ENCODE measurements around the gene LKAAEAR1.

DNA sequence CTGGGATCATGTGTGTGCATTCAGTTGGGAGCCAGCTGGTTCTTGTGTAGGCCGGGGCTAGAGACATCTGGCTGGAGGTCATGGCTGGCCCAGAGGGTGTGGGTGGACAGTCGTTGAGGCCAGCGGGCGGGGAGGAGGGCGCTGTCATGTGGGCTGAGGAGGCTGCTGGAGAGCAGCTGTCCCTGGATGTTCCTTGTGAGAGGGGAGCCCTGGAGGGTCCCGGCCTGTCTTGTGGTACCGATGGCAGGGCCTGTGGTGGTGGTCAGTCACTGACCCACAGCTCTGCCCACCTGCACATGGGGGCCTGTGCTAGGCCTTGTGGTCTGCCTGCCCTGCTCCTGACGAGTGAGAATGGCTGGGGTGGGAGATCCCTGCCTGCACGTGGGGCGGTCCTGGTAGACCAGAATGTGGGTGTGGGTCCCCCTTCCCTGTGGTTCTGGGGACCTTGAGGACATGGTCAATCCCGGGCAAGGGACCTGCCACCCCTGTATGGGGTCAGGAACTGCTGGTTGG is 50.2 kb downstream of the LKAAEAR1 start:
- TF ChIP-seq SIX5 (IDR thresholded peaks at IDR 0.05; ENCODE audit: borderline replicate concordance in 1 of 2, insufficient read depth in 1 of 2, low read depth in 1 of 2, low read length in 2 of 2) (no peak), CHD4 (IDR thresholded peaks at IDR 0.05; ENCODE audit: insufficient read depth, insufficient replicate concordance, low read depth, low read length, poor library complexity, severe bottlenecking) (no peak), POLR2A (conservative IDR thresholded peaks at IDR 0.05) (no peak), TOE1 (IDR thresholded peaks at IDR 0.05; ENCODE audit: borderline replicate concordance) (no peak), TOE1 (CRISPR knock-in tag; IDR thresholded peaks at IDR 0.05; ENCODE audit: borderline replicate concordance, low read depth) (no peak), TBL1XR1 (IDR thresholded peaks at IDR 0.05; ENCODE audit: low read length in 2 of 2) (no peak), MEF2D (tag; conservative IDR thresholded peaks at IDR 0.05; ENCODE audit: low read depth) (no peak), KDM1A (IDR thresholded peaks at IDR 0.05) (no peak), MAFK (IDR thresholded peaks at IDR 0.05; ENCODE audit: low read length) (no peak), FOXJ3 (CRISPR knock-in tag; IDR thresholded peaks at IDR 0.05) (no peak), MTA1 (IDR thresholded peaks at IDR 0.05; ENCODE audit: borderline replicate concordance) (no peak)
- TF ChIP-seq, protein P1, sequence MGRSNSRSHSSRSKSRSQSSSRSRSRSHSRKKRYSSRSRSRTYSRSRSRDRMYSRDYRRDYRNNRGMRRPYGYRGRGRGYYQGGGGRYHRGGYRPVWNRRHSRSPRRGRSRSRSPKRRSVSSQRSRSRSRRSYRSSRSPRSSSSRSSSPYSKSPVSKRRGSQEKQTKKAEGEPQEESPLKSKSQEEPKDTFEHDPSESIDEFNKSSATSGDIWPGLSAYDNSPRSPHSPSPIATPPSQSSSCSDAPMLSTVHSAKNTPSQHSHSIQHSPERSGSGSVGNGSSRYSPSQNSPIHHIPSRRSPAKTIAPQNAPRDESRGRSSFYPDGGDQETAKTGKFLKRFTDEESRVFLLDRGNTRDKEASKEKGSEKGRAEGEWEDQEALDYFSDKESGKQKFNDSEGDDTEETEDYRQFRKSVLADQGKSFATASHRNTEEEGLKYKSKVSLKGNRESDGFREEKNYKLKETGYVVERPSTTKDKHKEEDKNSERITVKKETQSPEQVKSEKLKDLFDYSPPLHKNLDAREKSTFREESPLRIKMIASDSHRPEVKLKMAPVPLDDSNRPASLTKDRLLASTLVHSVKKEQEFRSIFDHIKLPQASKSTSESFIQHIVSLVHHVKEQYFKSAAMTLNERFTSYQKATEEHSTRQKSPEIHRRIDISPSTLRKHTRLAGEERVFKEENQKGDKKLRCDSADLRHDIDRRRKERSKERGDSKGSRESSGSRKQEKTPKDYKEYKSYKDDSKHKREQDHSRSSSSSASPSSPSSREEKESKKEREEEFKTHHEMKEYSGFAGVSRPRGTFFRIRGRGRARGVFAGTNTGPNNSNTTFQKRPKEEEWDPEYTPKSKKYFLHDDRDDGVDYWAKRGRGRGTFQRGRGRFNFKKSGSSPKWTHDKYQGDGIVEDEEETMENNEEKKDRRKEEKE (IDR thresholded peaks at IDR 0.05; ENCODE audit: borderline replicate concordance in 1 of 2, control insufficient read depth in 1 of 2, low read depth in 2 of 2, low read length in 1 of 2), result no peak
- TF ChIP-seq, protein P2, sequence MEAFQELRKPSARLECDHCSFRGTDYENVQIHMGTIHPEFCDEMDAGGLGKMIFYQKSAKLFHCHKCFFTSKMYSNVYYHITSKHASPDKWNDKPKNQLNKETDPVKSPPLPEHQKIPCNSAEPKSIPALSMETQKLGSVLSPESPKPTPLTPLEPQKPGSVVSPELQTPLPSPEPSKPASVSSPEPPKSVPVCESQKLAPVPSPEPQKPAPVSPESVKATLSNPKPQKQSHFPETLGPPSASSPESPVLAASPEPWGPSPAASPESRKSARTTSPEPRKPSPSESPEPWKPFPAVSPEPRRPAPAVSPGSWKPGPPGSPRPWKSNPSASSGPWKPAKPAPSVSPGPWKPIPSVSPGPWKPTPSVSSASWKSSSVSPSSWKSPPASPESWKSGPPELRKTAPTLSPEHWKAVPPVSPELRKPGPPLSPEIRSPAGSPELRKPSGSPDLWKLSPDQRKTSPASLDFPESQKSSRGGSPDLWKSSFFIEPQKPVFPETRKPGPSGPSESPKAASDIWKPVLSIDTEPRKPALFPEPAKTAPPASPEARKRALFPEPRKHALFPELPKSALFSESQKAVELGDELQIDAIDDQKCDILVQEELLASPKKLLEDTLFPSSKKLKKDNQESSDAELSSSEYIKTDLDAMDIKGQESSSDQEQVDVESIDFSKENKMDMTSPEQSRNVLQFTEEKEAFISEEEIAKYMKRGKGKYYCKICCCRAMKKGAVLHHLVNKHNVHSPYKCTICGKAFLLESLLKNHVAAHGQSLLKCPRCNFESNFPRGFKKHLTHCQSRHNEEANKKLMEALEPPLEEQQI (IDR thresholded peaks at IDR 0.05), result no peak

Data from K562 (cell line).